ENCODE data around the gene CDC123.

- no peak for TF ChIP-seq BHLHE40 (IDR thresholded peaks at IDR 0.05; ENCODE audit: low read depth, low read length)
- no peak for TF ChIP-seq CTCF (conservative IDR thresholded peaks at IDR 0.05; ENCODE audit: low read depth, low read length)
- TF ChIP-seq RAD21 (IDR thresholded peaks at IDR 0.05; ENCODE audit: low read length): no peak
- TF ChIP-seq ELK1 (IDR thresholded peaks at IDR 0.05; ENCODE audit: borderline replicate concordance, low read depth, low read length): no peak
- no peak for TF ChIP-seq POLR2A (IDR thresholded peaks at IDR 0.05; ENCODE audit: low read depth, low read length)
- TF ChIP-seq MXI1 (IDR thresholded peaks at IDR 0.05; ENCODE audit: borderline replicate concordance, low read depth, low read length): no peak
- TF ChIP-seq MAZ (IDR thresholded peaks at IDR 0.05; ENCODE audit: borderline replicate concordance, low read depth, low read length): no peak
- no peak for TF ChIP-seq CEBPB (IDR thresholded peaks at IDR 0.05; ENCODE audit: low read depth, low read length)
- no peak for TF ChIP-seq SMC3 (IDR thresholded peaks at IDR 0.05; ENCODE audit: low read depth, low read length)
- no peak for TF ChIP-seq RCOR1 (IDR thresholded peaks at IDR 0.05; ENCODE audit: insufficient replicate concordance, low read length)
- TF ChIP-seq RFX5 (IDR thresholded peaks at IDR 0.05; ENCODE audit: low read depth, low read length): no peak
- no peak for TF ChIP-seq NFE2L2 (IDR thresholded peaks at IDR 0.05; ENCODE audit: low read depth, low read length)
Measured at GRCh38 chr10:12235116-12235694, 39.2 kb downstream of the CDC123 start.

Data from IMR-90 (cell line).